Medulla oblongata (tissue), 1 donor: ENCODE data around the gene TRIM37.

ENCODE experiments used
- DNase-seq: peaks from one replicate; pipeline ENCODE4 v3.0.0-alpha.2; 2015; ENCODE audit errors: extremely low spot score

Gene TRIM37

GRCh38 chr17:59030811-59031210, 75.9 kb downstream of the TRIM37 start:
- no peak for DNase-seq

GRCh38 chr17:59028328-59028727, 78.4 kb downstream of the TRIM37 start:
- peak; percentile 13 for DNase-seq

- peak; percentile 11 for DNase-seq
Measured at GRCh38 chr17:59027750-59028149, 78.9 kb downstream of the TRIM37 start.

DNA sequence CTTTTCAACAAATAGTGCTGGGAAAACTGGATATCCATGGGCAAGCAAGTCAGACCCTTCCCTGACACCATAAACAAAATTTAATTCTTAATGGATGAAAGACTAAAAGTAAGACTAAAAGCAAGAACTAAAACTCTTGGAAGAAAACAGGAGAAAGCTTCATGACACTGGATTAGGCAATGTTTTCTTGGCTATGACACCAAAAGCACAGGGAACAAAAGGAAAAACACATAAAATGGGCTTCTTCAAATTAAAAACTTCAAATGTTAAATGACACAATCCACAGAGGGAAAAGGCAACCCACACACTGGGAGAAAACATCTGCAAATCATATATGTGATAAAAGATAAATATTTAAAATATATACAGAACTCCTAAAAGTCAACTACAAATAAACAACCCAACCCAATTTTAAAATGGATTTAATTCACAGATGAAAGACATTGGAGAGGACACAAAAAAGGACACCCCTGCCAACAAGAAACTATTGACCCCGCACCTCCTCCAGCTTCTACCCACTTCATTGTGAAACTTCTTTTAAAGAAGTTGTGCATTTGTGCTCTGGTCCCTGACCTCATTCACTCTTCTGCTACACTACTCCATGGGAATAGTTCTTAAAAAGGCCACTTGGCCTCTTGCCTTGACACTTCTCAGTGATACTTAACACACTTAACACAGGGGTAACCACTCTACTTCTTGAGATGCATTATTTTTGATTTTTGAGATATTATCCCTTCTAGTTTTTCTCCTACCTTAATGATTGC, 80.3 kb downstream of the TRIM37 start:
- peak; percentile 28 for DNase-seq

GRCh38 chr17:59024916-59025315, 81.8 kb downstream of the TRIM37 start:
- no peak for DNase-seq

- DNase-seq: no peak
Measured at GRCh38 chr17:59018019-59018418, 88.7 kb downstream of the TRIM37 start.

GRCh38 chr17:59011975-59012374, 94.7 kb downstream of the TRIM37 start:
- DNase-seq: no peak

- no peak for DNase-seq
Measured at GRCh38 chr17:59010026-59010425, 96.7 kb downstream of the TRIM37 start.

DNA sequence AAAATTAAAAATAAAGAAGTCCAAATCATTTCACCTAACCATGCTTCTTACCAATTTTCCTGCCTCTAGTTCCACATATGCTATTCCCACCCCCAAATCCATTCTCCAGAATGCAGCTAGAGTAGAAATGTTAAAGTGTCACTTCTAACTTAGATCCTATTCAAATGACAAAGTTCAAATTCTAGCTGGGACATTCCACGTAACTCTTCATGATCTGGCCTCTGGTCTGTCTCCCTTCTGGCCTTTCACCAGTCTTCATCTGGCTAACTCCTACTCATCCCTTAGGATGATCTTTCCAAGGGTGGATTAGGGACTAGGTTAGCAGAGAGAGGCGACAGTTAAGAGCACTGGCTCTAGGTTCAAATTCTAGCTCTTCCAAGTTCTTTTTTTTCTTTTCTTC, 97.9 kb downstream of the TRIM37 start:
- DNase-seq: no peak

- no peak for DNase-seq
Measured at GRCh38 chr17:59007995-59008394, 98.7 kb downstream of the TRIM37 start.

DNA sequence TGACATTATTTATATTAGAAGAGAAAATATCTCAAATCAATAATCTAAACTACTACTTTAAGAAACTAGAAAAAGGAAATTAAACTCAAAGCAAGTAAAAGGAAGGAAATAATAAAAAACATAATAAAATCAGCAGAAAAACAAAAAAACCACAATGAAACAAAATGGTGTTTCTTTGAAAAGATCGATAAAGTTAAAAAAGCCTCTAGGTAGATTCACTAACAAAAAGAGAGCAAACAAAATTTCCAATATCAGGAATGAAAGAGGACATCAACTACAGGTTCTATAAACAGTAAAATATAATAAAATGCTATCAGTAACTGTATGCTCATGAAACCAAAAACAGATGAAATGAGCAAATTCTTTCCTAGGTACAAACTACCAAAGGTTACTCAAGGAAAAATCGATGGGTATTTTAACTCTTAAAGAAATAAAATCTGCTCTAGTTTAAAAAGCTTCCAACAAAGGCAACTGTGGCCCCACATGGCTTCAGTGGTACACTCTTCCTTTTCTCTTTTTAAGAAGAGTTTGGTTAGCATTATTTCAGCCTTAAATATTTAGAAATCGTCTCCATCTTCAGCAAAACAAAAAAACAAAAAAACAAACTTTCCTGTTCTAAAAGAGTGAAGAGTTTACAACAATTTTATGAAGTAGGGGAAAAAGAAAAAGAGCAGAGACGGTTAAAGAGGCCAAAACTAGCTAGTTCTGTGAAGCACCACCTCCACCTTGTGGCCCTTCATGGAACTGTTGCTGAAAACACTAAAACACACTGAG, 102.2 kb downstream of the TRIM37 start:
- peak; percentile 86 for DNase-seq

GRCh38 chr17:59003860-59004259, 102.8 kb downstream of the TRIM37 start:
- DNase-seq: no peak

GRCh38 chr17:59002848-59003247, 103.8 kb downstream of the TRIM37 start:
- no peak for DNase-seq

DNA sequence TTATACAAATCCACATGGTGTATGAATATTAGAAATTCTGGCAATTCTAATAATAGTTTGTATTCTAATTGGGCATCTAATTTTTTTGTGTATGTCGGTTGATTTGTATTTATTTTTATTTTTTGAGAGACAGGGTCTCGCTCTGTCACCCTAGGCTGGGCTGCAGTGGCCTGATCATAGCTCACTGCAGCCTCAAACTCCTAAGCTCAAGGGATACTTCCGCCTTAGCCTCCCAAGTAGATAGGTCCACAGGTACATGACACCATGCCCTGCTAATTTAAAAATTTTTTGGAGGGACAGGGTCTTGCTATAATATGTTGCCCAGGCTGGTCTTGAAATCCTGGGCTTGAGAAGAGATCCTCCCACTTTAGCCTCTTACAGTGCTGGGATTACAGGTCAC, 104.6 kb downstream of the TRIM37 start:
- no peak for DNase-seq

- peak; percentile 48 for DNase-seq
Measured at GRCh38 chr17:59001158-59001814, 105.4 kb downstream of the TRIM37 start.

DNA sequence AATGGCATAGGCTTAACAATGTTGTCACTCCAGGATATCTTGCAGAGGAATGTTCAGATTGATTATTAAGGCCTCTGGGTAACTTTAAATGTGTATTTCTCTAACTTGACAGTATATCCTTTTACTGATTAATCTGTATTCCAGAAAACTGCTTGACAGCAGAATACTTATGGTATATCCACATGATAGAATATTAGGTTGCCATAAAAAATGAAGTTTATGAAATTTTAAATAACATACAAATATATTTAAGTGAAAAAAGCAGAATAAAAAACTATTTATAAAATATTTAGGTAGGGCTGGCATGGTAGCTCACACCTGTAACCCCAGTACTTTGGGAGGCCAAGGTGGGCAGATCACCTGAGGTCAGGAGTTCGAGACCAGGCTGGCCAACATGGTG, 106.7 kb downstream of the TRIM37 start:
- no peak for DNase-seq

GRCh38 chr17:58999500-58999899, 107.2 kb downstream of the TRIM37 start:
- no peak for DNase-seq

DNA sequence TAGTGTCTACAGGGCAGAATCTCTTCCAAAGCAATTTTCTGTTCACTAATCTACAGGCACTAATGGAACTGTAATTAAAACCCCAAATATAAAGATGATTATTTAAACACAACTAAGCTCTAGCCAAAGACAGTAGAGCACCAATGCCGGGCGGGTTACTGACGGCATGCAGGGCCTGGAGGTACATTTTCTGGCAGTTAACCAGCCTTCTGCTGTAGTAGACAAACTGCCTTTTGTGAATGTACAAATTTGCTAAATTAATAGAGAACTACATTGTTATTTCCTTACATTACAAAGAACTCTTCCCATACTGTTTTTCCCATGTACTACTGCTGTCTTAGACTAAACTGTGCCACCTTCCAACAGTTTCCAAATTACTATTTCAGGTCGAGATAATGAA, 107.8 kb downstream of the TRIM37 start:
- DNase-seq: no peak

- DNase-seq: no peak
Measured at GRCh38 chr17:58997756-58998553, 108.7 kb downstream of the TRIM37 start.

GRCh38 chr17:58996968-58997367, 109.7 kb downstream of the TRIM37 start:
- DNase-seq: peak; percentile 9

DNA sequence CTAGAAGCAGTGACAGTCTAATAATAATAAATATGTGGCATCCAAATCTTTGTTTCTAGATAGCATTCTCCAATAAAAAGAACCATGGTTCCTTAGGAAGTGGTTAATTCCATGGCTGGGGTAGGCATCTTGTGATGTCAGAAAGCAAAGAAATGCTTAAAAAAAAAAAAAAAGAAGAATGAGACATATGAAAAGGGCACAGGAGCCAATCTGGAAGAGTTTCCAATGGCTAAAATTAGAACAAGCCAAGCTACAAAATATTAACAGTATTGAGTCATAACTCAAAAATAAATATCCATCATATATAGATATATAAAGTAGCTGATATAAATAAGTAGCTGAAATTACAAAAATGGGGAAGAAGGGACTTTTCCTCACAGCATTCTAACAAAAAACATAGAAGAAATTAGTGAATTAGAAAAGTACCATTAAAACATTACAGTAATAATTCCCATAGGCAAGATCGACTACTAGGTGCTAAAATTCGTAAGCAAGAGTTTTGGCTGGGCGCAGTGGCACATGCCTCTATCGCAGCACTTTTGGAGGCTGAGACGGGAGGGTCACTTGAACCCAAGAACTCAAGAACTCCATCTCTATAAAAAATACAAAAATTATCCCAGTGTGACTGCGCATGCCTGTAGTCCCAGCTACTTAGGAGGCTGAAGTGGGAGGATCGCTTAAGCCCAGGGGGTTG, 111.3 kb downstream of the TRIM37 start:
- DNase-seq: no peak
